Spinal cord (tissue), 10 donors: ENCODE data around the gene EYA2. TPM values are rescaled to one million over a fixed set of nuclear protein-coding genes. Genes with fewer than 3 reads are reported as not detected.

Experiments
- DNase-seq, 6 donors: peaks; one replicate each; pipeline versions ENCODE4 v3.0.0 to v3.0.0-alpha.2; 2013 to 2015; ENCODE audit warnings: low spot score in 6 of 6, low read depth in 4 of 6
- H3K27ac ChIP-seq: one replicate; pipeline ENCODE4 v1.5.1; 2013; ENCODE audit warnings: low read depth, low read length, control low read depth
- H3K27me3 ChIP-seq: one replicate; pipeline ENCODE4 v1.6.1; 2013; ENCODE audit warnings: low read length; ENCODE audit not compliant: control insufficient read depth, insufficient read depth
- H3K36me3 ChIP-seq: one replicate; pipeline ENCODE4 v1.6.1; 2013; ENCODE audit warnings: low read length; ENCODE audit not compliant: control insufficient read depth, insufficient read depth
- H3K4me1 ChIP-seq: one replicate; pipeline ENCODE4 v1.6.1; 2013; ENCODE audit warnings: low read length; ENCODE audit not compliant: control insufficient read depth, insufficient read depth
- H3K4me3 ChIP-seq: one replicate; pipeline ENCODE4 v1.5.1; 2013; ENCODE audit warnings: low read depth, low read length, control low read depth
- H3K9me3 ChIP-seq: one replicate; pipeline ENCODE4 v1.6.1; 2013; ENCODE audit warnings: low read length; ENCODE audit not compliant: control insufficient read depth, insufficient read depth
- WGBS: methylation state at CpG from one replicate; pipeline ENCODE4 v1.1.5; 2013; ENCODE audit warnings: missing lambda C conversion rate; ENCODE audit not compliant: insufficient coverage; 5-methylcytosine and 5-hydroxymethylcytosine counted together
- polyA plus RNA-seq, 2 donors: library from polyadenylated mRNA; unstranded; fragments of 120-200 nt; gene quantifications; one replicate each; pipeline ENCODE4 v1.2.1, GENCODE V29; 2013; ENCODE audit not compliant: insufficient read length in 2 of 2
- total RNA-seq, 2 donors: library from RNA; depleted of rRNA in 1 of 2; stranded (reverse); fragments of 120-200 nt in 1 of 2; fragments of >200 nt in 1 of 2; gene quantifications; one replicate each; pipeline versions ENCODE4 v1.2.3 to v1.2.4, GENCODE V29; 2013 to 2014
- donor health status: healthy.

EYA2 gene
- total and polyA plus RNA-seq, 4 donors, result 10.7 to 32.7 (median 25.0) TPM

DNA sequence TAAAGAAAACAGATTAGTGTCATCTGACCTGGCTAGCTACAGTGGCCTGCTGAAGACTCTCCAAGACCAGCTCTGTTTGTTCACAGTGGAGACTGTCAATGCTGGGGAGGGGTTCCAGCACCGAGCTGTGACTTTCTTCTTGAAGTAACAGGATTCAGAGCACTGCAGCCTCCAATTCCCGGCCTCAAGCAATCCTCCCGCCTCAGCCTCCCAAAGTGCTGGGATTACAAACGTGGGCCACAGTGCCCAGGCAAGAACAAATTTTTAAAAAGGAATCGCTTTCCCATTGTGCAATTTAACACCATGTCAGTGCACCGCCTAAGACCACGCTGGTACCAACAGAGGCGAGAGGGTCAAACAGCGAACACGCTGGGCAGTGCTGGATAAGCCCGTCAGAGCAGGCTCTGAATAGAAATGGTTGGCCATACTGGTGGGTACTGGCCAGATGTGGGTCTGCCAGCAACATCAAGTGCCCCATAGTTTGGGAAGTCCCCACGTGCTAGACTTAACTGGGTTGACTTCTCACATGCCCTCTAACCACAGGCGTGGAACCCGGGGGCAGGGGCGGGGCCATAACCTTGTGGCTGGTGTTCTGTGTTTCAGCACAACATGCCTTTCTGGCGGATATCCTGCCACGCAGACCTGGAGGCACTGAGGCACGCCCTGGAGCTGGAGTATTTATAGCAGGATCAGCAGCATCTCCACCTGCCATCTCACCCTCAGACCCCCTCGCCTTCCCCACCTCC is 293.0 kb downstream of the EYA2 start:
- H3K27me3 ChIP-seq, result no peaks in the 10 kb centered on the region
- H3K36me3 ChIP-seq, result peaks cover 9% of the 10 kb centered on the region
- no peak overlapping the region for H3K4me3 ChIP-seq
- DNase-seq, result no peak
- peaks cover 13% of the 10 kb centered on the region for H3K4me1 ChIP-seq
- 89% methylated on average over 18 of the region's 19 CpGs for WGBS
- H3K9me3 ChIP-seq, result no peaks in the 10 kb centered on the region
- no peak overlapping the region for H3K27ac ChIP-seq

GRCh38 chr20:47188540-47188939 is 293.9 kb downstream of the EYA2 start:
- no peak overlapping the region for H3K4me3 ChIP-seq
- no peak for DNase-seq
- WGBS, result no CpG with 5 or more reads among the region's 5 CpGs
- peaks cover 5% of the 10 kb centered on the region for H3K36me3 ChIP-seq
- H3K27ac ChIP-seq, result no peak overlapping the region
- H3K4me1 ChIP-seq, result peaks cover 6% of the 10 kb centered on the region
- no peaks in the 10 kb centered on the region for H3K9me3 ChIP-seq
- H3K27me3 ChIP-seq, result no peaks in the 10 kb centered on the region

- Histone ChIP-seq H3K27me3 (no peaks in the 10 kb centered on the region), H3K4me3 (no peak overlapping the region), H3K27ac (no peak overlapping the region), H3K9me3 (no peaks in the 10 kb centered on the region), H3K4me1 (peaks cover under 1% of the 10 kb centered on the region), H3K36me3 (peaks cover 5% of the 10 kb centered on the region)
- no peak for DNase-seq
- 74% methylated on average over 8 of the region's 11 CpGs for WGBS
Measured at GRCh38 chr20:47189060-47189459, 294.4 kb downstream of the EYA2 start.

DNA sequence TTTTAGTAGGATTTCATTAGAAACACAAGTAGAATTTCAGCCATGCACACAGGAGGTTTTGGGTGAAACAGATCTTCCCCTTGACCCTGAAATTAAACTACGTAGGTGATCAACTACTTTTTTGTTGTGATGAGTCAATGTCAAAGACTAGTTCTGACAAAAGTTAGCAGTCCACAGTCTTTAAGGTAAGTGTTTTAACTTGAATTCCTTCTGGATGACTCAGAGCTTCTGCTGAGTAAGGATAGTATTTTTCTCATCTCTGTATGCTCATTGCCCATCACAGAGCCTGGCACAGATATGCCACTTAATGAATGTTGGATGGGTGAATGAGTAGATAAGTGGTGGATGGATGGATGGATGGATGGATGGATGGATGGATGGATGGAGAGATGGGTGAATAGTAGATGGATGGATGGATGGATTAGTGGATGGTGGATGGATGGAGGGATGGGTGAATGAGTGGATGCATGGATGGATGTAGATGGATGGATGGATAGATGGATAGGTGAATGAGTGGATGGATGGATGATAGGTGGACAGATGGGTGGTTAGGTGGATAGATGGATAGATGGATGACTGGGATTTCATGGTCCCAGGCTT is 296.5 kb downstream of the EYA2 start:
- Histone ChIP-seq H3K4me3 (no peak overlapping the region), H3K27ac (no peak overlapping the region), H3K9me3 (no peaks in the 10 kb centered on the region), H3K4me1 (no peaks in the 10 kb centered on the region), H3K36me3 (peaks cover 5% of the 10 kb centered on the region), H3K27me3 (no peaks in the 10 kb centered on the region)
- DNase-seq, result no peak
- WGBS, result 100% methylated on average over 1 of the region's 1 CpG

GRCh38 chr20:47191956-47192355 is 297.3 kb downstream of the EYA2 start:
- WGBS, result no CpG with 5 or more reads among the region's 3 CpGs
- no peak overlapping the region for H3K4me3 ChIP-seq
- H3K4me1 ChIP-seq, result peaks cover 3% of the 10 kb centered on the region
- no peaks in the 10 kb centered on the region for H3K27me3 ChIP-seq
- H3K27ac ChIP-seq, result no peak overlapping the region
- peaks cover 5% of the 10 kb centered on the region for H3K36me3 ChIP-seq
- no peak for DNase-seq
- H3K9me3 ChIP-seq, result no peaks in the 10 kb centered on the region

DNA sequence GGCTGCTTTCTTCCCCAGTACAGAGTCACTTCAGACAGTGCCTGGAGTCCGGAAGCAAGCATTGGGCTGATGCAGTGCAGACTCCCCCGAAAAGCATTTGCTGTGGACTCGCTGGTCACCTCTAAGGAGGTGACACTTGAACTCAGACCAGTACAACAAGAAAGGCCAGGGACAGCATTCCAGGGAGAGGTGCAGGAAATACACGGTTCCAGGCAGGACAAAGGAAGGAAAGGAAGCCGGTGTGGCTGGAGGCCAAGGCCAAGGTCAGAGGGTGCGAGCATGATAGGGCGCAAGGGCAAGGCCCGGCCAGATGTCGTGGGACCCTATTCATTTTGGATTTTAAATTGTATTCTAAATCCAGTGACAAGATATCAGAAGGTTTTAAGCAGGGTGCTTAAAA is 300.9 kb downstream of the EYA2 start:
- H3K9me3 ChIP-seq, result no peaks in the 10 kb centered on the region
- DNase-seq, result no peak
- H3K4me1 ChIP-seq, result peaks cover 3% of the 10 kb centered on the region
- H3K36me3 ChIP-seq, result no peaks in the 10 kb centered on the region
- 81% methylated on average over 8 of the region's 9 CpGs for WGBS
- H3K4me3 ChIP-seq, result no peak overlapping the region
- no peaks in the 10 kb centered on the region for H3K27me3 ChIP-seq
- no peak overlapping the region for H3K27ac ChIP-seq

DNA sequence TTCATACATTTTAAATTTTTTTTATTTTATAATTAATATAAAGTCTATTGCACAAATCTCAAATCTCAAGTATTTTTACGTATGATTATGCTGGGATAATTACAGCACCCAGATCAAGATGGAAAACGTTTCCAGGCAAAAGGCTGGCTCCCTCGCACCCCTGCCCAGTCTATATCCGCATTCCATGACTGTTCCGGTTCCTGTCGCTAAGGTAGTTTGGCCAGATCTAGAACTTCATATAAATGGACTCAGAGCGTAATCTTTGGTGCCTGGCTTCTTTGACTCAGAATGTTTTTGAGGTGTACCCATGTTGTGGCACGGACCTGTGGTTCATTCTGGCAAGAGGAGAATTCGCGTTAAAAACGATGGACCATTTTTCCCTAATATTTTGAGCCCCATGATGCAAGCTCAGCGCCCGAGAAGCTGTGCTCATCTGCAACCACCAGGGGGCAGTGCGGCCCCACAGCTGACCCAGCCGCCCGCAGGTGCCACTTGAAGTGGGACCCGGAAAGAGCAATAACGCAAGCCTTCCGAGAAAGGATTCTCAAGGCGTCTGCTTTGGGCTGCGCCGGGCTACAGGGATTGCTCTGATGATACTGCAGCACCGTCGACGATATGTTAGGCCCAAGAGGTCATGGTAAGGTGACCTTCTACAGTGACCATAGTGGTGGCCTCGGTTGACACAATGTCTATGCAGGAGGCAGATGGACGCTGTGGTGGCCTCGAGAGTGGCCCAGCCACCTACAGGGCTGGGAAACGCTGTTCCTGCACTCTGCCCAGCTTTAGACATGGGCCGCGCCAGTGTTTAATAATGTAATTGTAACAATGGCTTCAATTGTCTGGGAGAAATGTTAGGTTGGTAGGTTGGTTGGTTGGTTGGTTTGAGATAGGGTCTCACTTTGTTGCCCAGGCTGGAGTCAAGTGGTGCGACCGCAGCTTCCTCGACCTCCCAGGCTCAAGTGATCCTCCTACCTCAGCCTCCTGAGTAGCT is 301.7 kb downstream of the EYA2 start:
- Histone ChIP-seq H3K9me3 (no peaks in the 10 kb centered on the region), H3K27me3 (no peaks in the 10 kb centered on the region), H3K36me3 (no peaks in the 10 kb centered on the region), H3K27ac (no peak overlapping the region), H3K4me1 (peaks cover 3% of the 10 kb centered on the region), H3K4me3 (no peak overlapping the region)
- peak in 4 of 6 donors; percentile 15 to 83 (median 50) for DNase-seq
- 37% methylated on average over 29 of the region's 34 CpGs for WGBS

DNA sequence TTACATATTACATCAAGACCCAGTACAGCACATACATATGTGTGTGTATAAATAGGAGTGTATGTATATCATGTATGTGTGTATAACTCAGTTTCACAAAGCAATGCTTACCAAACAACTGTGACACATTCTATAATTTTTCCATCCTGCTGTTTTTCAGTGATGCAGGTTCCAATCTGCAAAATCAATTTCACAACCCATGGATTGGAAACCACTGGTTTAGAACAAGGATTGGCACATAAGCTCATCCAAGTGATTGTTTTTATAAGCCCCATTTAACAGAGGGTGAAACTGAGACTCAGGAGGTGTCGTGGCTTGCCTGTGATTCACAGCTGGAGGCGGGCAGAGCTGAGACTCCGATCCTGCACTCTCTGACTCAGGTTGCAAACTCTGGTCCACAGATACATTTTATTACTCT is 303.6 kb downstream of the EYA2 start:
- Histone ChIP-seq H3K9me3 (no peaks in the 10 kb centered on the region), H3K4me3 (no peak overlapping the region), H3K27ac (no peak overlapping the region), H3K36me3 (no peaks in the 10 kb centered on the region), H3K4me1 (peaks cover 3% of the 10 kb centered on the region), H3K27me3 (no peaks in the 10 kb centered on the region)
- DNase-seq, result no peak
- WGBS, result 88% methylated on average over 3 of the region's 3 CpGs

GRCh38 chr20:47198996-47199552 is 304.4 kb downstream of the EYA2 start:
- Histone ChIP-seq H3K27ac (no peak overlapping the region), H3K9me3 (no peaks in the 10 kb centered on the region), H3K4me3 (no peak overlapping the region), H3K27me3 (no peaks in the 10 kb centered on the region), H3K36me3 (no peaks in the 10 kb centered on the region), H3K4me1 (peaks cover 3% of the 10 kb centered on the region)
- no peak for DNase-seq
- WGBS, result 98% methylated on average over 8 of the region's 14 CpGs
